ENCODE results near the gene HSD17B3.
"Not testable (repeated sequence)": the region's sequence is repeated elsewhere in the genome, so short reads cannot be mapped to it uniquely, and the experiment has no call there.

Gene HSD17B3

GRCh38 chr9:96321515-96321914 lies 19.5 kb upstream of the HSD17B3 start:
- Mint-ChIP-seq H3K4me1 (peaks cover 4% of the 10 kb centered on the region), H3K9me3 (no peaks in the 10 kb centered on the region), H3K4me3 (no peak overlapping the region), H3K36me3 (peaks cover 2% of the 10 kb centered on the region), H3K27me3 (no peaks in the 10 kb centered on the region), H3K27ac (no peak overlapping the region)

- H3K27me3 Mint-ChIP-seq, result no peaks in the 10 kb centered on the region
- H3K4me3 Mint-ChIP-seq, result no peak overlapping the region
- no peak overlapping the region for H3K27ac Mint-ChIP-seq
- H3K4me1 Mint-ChIP-seq, result peaks cover 4% of the 10 kb centered on the region
- peaks cover 2% of the 10 kb centered on the region for H3K36me3 Mint-ChIP-seq
- H3K9me3 Mint-ChIP-seq, result no peaks in the 10 kb centered on the region
Measured at GRCh38 chr9:96320749-96321280, 18.8 kb upstream of the HSD17B3 start.

DNA sequence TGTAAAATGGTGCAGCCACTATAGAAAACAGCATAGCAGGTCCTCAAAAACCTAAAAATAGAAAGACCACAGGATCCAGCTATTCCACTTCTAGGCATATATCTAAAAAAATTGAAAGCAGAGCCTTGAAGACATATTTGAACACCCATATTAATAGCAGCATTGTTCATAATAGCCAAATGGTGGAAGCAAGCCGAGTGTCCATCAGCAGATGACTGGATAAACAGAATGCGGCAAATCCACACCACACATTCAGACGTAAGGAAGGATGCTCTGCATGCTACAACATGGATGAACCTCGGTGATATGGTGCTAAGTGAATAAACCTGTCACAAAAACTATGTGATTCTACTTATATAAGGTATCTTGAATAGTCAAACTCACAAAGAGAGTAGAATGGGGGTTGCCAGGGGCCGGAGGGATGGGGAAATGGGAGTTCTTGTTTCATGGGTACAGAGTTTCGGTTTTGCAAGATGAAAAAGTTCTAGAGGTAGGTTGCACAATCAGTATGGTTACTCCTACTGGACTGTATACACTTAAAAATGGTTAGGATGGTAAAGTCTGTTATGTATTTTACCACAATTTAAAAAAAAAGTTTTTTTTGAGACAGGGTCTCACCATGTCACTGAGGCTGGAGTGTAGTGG lies 17.1 kb upstream of the HSD17B3 start:
- H3K27me3 Mint-ChIP-seq, result no peaks in the 10 kb centered on the region
- peaks cover 4% of the 10 kb centered on the region for H3K4me1 Mint-ChIP-seq
- H3K9me3 Mint-ChIP-seq, result no peaks in the 10 kb centered on the region
- peaks cover 2% of the 10 kb centered on the region for H3K36me3 Mint-ChIP-seq
- no peak overlapping the region for H3K4me3 Mint-ChIP-seq
- no peak overlapping the region for H3K27ac Mint-ChIP-seq

DNA sequence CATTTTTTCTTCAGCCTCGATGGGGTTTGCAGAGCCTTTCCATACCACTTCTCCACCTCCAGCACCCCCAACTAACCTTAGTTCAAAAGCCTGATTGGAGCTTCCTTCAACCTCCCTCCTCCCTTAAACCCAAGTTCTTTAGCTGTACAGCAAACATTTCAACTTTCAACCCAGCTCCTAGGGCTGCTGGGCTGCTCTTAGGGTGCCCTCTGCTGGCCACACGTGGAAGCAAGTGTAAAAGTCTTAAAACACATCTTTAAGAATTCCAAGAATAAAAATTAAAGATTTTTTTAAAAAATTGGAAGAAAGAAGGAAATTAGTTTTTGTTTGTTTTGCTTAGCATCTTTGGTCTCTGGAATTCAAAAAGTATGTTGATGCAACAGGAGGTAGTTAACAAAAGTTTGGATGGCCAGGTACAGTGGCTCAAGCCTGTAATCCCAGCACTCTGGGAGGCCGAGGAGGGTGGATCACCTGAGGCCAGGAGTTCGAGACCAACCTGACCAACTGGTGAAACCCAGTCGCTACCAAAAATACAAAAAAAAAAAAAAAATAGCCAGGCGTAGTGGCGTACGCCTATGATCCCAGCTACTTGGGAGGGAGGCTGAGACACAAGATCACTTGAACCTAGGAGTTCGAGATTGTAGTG lies 15.5 kb upstream of the HSD17B3 start:
- H3K4me1 Mint-ChIP-seq, result peaks cover 4% of the 10 kb centered on the region
- H3K27ac Mint-ChIP-seq, result no peak overlapping the region
- H3K4me3 Mint-ChIP-seq, result no peak overlapping the region
- H3K36me3 Mint-ChIP-seq, result peaks cover 2% of the 10 kb centered on the region
- no peaks in the 10 kb centered on the region for H3K9me3 Mint-ChIP-seq
- no peaks in the 10 kb centered on the region for H3K27me3 Mint-ChIP-seq

- no peak overlapping the region for H3K27ac Mint-ChIP-seq
- H3K9me3 Mint-ChIP-seq, result peaks cover 6% of the 10 kb centered on the region
- H3K27me3 Mint-ChIP-seq, result peaks cover 1% of the 10 kb centered on the region
- peaks cover 4% of the 10 kb centered on the region for H3K36me3 Mint-ChIP-seq
- H3K4me1 Mint-ChIP-seq, result no peaks in the 10 kb centered on the region
- no peak overlapping the region for H3K4me3 Mint-ChIP-seq
Measured at GRCh38 chr9:96309850-96310249, 7.9 kb upstream of the HSD17B3 start.

DNA sequence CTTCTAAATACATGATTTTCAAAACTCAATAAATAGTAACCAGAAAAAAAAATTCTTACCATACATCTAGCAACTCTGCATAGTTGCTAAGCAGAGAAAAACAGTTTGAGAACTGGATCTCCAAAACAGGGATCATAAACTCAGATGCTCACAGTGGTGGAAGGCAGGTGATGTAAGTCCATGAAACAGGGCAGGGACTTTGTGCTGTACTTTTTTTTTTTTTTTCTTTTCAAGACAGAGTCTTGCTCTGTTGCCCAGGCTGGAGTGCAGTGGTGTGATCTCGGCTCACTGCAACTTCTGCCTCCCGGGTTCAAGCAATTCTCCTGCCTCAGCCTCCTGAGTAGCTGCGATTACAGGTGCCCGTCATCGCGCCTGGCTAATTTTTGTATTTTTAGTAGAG lies 5.0 kb upstream of the HSD17B3 start:
- not testable (repeated sequence) for H3K27me3 Mint-ChIP-seq, H3K4me3 Mint-ChIP-seq, H3K4me1 Mint-ChIP-seq, H3K9me3 Mint-ChIP-seq, H3K27ac Mint-ChIP-seq, H3K36me3 Mint-ChIP-seq

GRCh38 chr9:96305171-96305570 lies 3.2 kb upstream of the HSD17B3 start:
- no peak overlapping the region for H3K4me3 Mint-ChIP-seq
- H3K9me3 Mint-ChIP-seq, result no peaks in the 10 kb centered on the region
- H3K27ac Mint-ChIP-seq, result no peak overlapping the region
- peaks cover 3% of the 10 kb centered on the region for H3K36me3 Mint-ChIP-seq
- H3K4me1 Mint-ChIP-seq, result no peaks in the 10 kb centered on the region
- no peaks in the 10 kb centered on the region for H3K27me3 Mint-ChIP-seq

DNA sequence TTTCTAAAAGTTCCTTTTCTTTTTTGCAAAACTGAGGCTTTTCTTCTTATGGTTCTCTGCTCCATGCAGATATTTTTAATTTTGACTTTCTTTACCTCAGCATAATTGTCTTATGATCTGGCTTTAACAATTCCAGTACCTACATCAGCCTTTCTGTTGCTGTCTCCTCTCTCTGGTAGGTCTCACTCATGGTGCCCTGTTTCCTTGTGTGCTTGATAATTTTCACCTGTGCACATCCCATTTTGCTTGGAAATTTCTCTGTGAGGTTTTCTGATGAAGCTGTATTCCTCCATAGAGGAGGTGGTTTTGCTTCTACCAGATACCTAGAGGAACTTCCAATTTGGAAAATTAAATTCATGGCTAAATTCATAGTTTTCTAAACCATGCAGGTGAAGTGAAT lies 2.3 kb upstream of the HSD17B3 start:
- Mint-ChIP-seq H3K4me1 (no peaks in the 10 kb centered on the region), H3K27ac (no peak overlapping the region), H3K9me3 (no peaks in the 10 kb centered on the region), H3K27me3 (no peaks in the 10 kb centered on the region), H3K36me3 (peaks cover 3% of the 10 kb centered on the region), H3K4me3 (no peak overlapping the region)

GRCh38 chr9:96299823-96300222 lies 2.2 kb downstream of the HSD17B3 start:
- Mint-ChIP-seq H3K4me1 (no peaks in the 10 kb centered on the region), H3K27ac (no peak overlapping the region), H3K27me3 (peaks cover 3% of the 10 kb centered on the region), H3K4me3 (no peak overlapping the region), H3K36me3 (peaks cover 3% of the 10 kb centered on the region), H3K9me3 (no peaks in the 10 kb centered on the region)

- no peaks in the 10 kb centered on the region for H3K4me1 Mint-ChIP-seq
Measured at GRCh38 chr9:96294159-96294545, 7.8 kb downstream of the HSD17B3 start.

GRCh38 chr9:96293498-96294158 lies 8.3 kb downstream of the HSD17B3 start:
- Mint-ChIP-seq H3K4me3 (no peak overlapping the region), H3K36me3 (no peaks in the 10 kb centered on the region), H3K9me3 (no peaks in the 10 kb centered on the region), H3K27me3 (peaks cover 4% of the 10 kb centered on the region), H3K4me1 (no peaks in the 10 kb centered on the region), H3K27ac (no peak overlapping the region)

More at GRCh38 chr9:96294159-96294545, 7.8 kb downstream of the HSD17B3 start:
- H3K27me3 Mint-ChIP-seq, result peaks cover 4% of the 10 kb centered on the region
- H3K4me3 Mint-ChIP-seq, result no peak overlapping the region
- no peaks in the 10 kb centered on the region for H3K9me3 Mint-ChIP-seq
- H3K27ac Mint-ChIP-seq, result no peak overlapping the region
- H3K36me3 Mint-ChIP-seq, result no peaks in the 10 kb centered on the region

DNA sequence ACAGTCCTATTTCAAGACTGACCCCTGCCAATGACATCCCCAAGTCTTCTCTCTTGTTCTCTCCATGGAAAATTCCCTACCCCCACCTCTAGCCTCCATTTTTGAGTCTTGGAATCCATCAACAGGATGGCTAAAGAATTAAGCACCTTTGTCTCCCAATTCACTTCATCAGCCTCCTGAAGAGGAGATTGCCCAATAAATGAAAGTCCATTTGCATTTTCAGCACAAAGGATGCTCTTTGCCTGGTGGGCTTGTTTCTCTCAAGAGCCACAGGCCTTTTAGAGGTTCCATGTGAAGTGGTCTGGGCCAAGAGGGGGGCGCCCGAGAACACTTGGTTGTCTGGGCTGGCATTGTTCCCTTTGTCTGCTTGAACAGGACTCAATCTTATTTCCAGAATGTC lies 12.6 kb downstream of the HSD17B3 start:
- H3K36me3 Mint-ChIP-seq, result peaks cover 3% of the 10 kb centered on the region
- H3K27ac Mint-ChIP-seq, result no peak overlapping the region
- H3K4me1 Mint-ChIP-seq, result no peaks in the 10 kb centered on the region
- no peaks in the 10 kb centered on the region for H3K9me3 Mint-ChIP-seq
- peaks cover 1% of the 10 kb centered on the region for H3K27me3 Mint-ChIP-seq
- no peak overlapping the region for H3K4me3 Mint-ChIP-seq

DNA sequence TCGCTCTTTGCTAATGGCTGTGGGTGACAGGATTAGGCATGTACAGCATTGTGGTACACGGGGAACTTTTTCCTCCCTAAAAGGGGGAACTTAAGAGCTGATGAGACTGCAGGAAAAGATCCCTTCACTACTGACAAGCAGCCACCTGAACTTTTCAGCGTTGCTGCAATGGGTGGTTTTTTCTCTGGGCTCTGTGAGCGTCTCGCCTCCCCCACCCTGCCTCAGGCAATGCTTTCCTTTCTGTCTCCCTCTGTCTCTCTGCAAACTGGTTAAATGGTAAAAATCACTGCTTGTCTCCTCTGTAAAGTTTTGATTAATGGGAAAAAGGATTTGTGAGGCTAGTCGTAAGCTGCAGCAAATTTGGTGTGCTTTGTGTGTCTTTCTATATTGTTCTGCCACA lies 20.3 kb downstream of the HSD17B3 start:
- H3K9me3 Mint-ChIP-seq, result no peaks in the 10 kb centered on the region
- no peak overlapping the region for H3K4me3 Mint-ChIP-seq
- no peaks in the 10 kb centered on the region for H3K4me1 Mint-ChIP-seq
- no peak overlapping the region for H3K27ac Mint-ChIP-seq
- H3K36me3 Mint-ChIP-seq, result peaks cover 3% of the 10 kb centered on the region
- H3K27me3 Mint-ChIP-seq, result peaks cover 3% of the 10 kb centered on the region

DNA sequence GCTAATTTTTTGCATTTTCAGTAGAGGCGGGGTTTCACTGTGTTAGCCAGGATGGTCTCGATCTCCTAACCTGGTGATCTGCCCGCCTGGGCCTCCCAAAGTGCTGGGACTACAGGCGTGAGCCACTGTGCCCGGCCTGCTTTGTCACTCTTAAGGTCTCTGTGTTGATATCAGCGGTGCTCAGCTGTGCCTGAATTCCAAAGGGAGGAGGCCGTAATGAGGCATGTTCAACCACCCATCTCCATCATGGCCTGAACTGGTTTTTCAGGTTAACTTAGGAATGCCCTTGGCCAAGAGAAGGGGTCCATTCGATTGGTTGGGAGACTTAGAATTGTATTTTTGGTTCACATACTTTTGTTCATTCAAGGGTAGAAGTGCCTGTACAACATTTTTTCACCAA lies 22.0 kb downstream of the HSD17B3 start:
- no peak overlapping the region for H3K27ac Mint-ChIP-seq
- H3K9me3 Mint-ChIP-seq, result peaks cover 7% of the 10 kb centered on the region
- no peaks in the 10 kb centered on the region for H3K4me1 Mint-ChIP-seq
- no peak overlapping the region for H3K4me3 Mint-ChIP-seq
- H3K27me3 Mint-ChIP-seq, result peaks cover 3% of the 10 kb centered on the region
- H3K36me3 Mint-ChIP-seq, result peaks cover 3% of the 10 kb centered on the region

- no peak overlapping the region for H3K27ac Mint-ChIP-seq
- H3K36me3 Mint-ChIP-seq, result peaks cover 13% of the 10 kb centered on the region
- peaks cover 6% of the 10 kb centered on the region for H3K27me3 Mint-ChIP-seq
- H3K4me3 Mint-ChIP-seq, result no peak overlapping the region
- peaks cover 26% of the 10 kb centered on the region for H3K9me3 Mint-ChIP-seq
- H3K4me1 Mint-ChIP-seq, result no peaks in the 10 kb centered on the region
Measured at GRCh38 chr9:96274939-96275338, 27.0 kb downstream of the HSD17B3 start.

DNA sequence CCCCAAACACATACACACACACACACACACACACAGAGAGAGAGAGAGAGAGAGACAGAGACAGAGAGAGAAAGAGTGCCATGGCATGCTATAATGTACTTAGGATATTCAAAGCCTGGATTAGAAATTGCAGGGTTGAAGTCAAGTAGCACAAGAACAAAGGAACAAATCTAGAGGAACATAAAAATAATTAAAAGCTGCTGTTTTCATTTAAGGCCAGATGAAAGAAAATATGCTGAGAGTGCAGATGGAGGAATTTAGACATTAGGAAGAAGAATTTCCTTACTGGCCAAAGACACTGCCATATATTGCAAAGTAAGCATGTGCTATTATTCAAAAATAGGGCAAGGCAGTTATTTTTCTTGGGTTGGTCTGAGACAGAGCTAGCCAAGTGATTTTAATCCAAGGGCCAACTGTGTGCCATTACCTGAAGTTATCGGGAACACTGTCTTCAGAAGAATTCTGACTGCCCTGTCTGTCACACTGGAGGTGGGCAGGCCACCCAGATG lies 31.7 kb downstream of the HSD17B3 start:
- peaks cover 6% of the 10 kb centered on the region for H3K27me3 Mint-ChIP-seq
- H3K4me3 Mint-ChIP-seq, result no peak overlapping the region
- no peak overlapping the region for H3K27ac Mint-ChIP-seq
- no peaks in the 10 kb centered on the region for H3K4me1 Mint-ChIP-seq
- peaks cover 19% of the 10 kb centered on the region for H3K9me3 Mint-ChIP-seq
- peaks cover 14% of the 10 kb centered on the region for H3K36me3 Mint-ChIP-seq

Data from activated naive CD4-positive, alpha-beta T cell treated with anti-CD3 and anti-CD28 coated beads, Interleukin-2, amount 50 U/mL, for 24 hours (primary cell).